DMS 273 (cell line): ENCODE results near the gene ZBTB32.
"Not testable (repeated sequence)": the region's sequence is repeated elsewhere in the genome, so short reads cannot be mapped to it uniquely, and the experiment has no call there.

Experiments
- DNase-seq: peaks from one replicate; lab custom pipeline; 2025; ENCODE audit not compliant: unreplicated experiment; lab: John Stamatoyannopoulos, UW

The ZBTB32 gene

GRCh38 chr19:35719402-35720162 is 15.2 kb downstream of the ZBTB32 start:
- no peak for DNase-seq

- DNase-seq: no peak
Observed at GRCh38 chr19:35720163-35720524, 15.8 kb downstream of the ZBTB32 start.

- DNase-seq: no peak
Observed at GRCh38 chr19:35720648-35721047, 16.3 kb downstream of the ZBTB32 start.

- DNase-seq: no peak
Observed at GRCh38 chr19:35721374-35721773, 17.0 kb downstream of the ZBTB32 start.

GRCh38 chr19:35722461-35722860 is 18.1 kb downstream of the ZBTB32 start:
- DNase-seq: no peak

- DNase-seq: no peak
Observed at GRCh38 chr19:35722897-35723296, 18.5 kb downstream of the ZBTB32 start.

GRCh38 chr19:35723671-35724070 is 19.3 kb downstream of the ZBTB32 start:
- no peak for DNase-seq

- DNase-seq: not testable (repeated sequence)
Observed at GRCh38 chr19:35724132-35724531, 19.8 kb downstream of the ZBTB32 start.

- no peak for DNase-seq
Observed at GRCh38 chr19:35724560-35724959, 20.2 kb downstream of the ZBTB32 start.

GRCh38 chr19:35725216-35725861 is 21.0 kb downstream of the ZBTB32 start:
- DNase-seq: no peak

- DNase-seq: no peak
Observed at GRCh38 chr19:35727053-35727955, 22.9 kb downstream of the ZBTB32 start.

GRCh38 chr19:35727956-35728706 is 23.8 kb downstream of the ZBTB32 start:
- no peak for DNase-seq

- no peak for DNase-seq
Observed at GRCh38 chr19:35729021-35729420, 24.7 kb downstream of the ZBTB32 start.

- no peak for DNase-seq
Observed at GRCh38 chr19:35729763-35730162, 25.4 kb downstream of the ZBTB32 start.

GRCh38 chr19:35730326-35730725 is 26.0 kb downstream of the ZBTB32 start:
- no peak for DNase-seq

GRCh38 chr19:35731353-35731752 is 27.0 kb downstream of the ZBTB32 start:
- DNase-seq: no peak

- DNase-seq: no peak
Observed at GRCh38 chr19:35731779-35732405, 27.5 kb downstream of the ZBTB32 start.

GRCh38 chr19:35732540-35733179 is 28.3 kb downstream of the ZBTB32 start:
- DNase-seq: no peak

- no peak for DNase-seq
Observed at GRCh38 chr19:35733180-35734125, 29.1 kb downstream of the ZBTB32 start.
